Erythroblast (primary cell): Measurements from ENCODE around the gene LHX8.

Experiments used
- GATA1 ChIP-seq: IDR thresholded peaks from 2 replicates; pipeline ENCODE4 v1.6.1; 2011; ENCODE audit warnings: low read depth, mild to moderate bottlenecking, control low read depth, low read length, moderate library complexity
- POLR2A ChIP-seq: IDR thresholded peaks from 2 replicates; pipeline ENCODE4 v1.6.1; 2011; ENCODE audit warnings: mild to moderate bottlenecking, low read length

- TF ChIP-seq POLR2A (no peak), GATA1 (no peak)
Measured at GRCh38 chr1:75174031-75174760, 40.0 kb downstream of the LHX8 start.
